SK-N-SH treated with all-trans-retinoic acid at 6 μM for 48 hours (cell line): ENCODE results near the gene SMARCAL1.

Source experiments
- PATZ1 ChIP-seq: fragments of 250-450 bp; sonication (Bioruptor Pico); IDR thresholded peaks from 2 replicates; pipeline ENCODE4 v1.8.0; 2020; ENCODE audit warnings: mild to moderate bottlenecking, moderate library complexity, borderline replicate concordance
- POU6F1 ChIP-seq: fragments of 250-450 bp; sonication (Bioruptor Pico); IDR thresholded peaks from 2 replicates; pipeline ENCODE4 v1.8.0; 2021; ENCODE audit warnings: low read depth, mild to moderate bottlenecking, moderate library complexity, borderline replicate concordance
- PPARA ChIP-seq: fragments of 250-450 bp; sonication (Bioruptor Pico); IDR thresholded peaks from 2 replicates; pipeline ENCODE4 v1.5.0; 2020; ENCODE audit warnings: mild to moderate bottlenecking, borderline replicate concordance
- RARB ChIP-seq: fragments of 250-450 bp; sonication (Bioruptor Pico); IDR thresholded peaks from 2 replicates; pipeline ENCODE4 v1.8.0; 2021; ENCODE audit warnings: mild to moderate bottlenecking, moderate library complexity
- SNAI2 ChIP-seq: fragments of 250-450 bp; sonication (Bioruptor Pico); IDR thresholded peaks from 2 replicates; pipeline ENCODE4 v1.5.0; 2020; ENCODE audit warnings: mild to moderate bottlenecking, moderate library complexity
- TOX ChIP-seq: fragments of 250-450 bp; sonication (Bioruptor Pico); IDR thresholded peaks from 2 replicates; pipeline ENCODE4 v1.8.0; 2021; ENCODE audit warnings: mild to moderate bottlenecking, moderate library complexity, borderline replicate concordance
- ZC3H10 ChIP-seq: fragments of 250-450 bp; sonication (Bioruptor Pico); IDR thresholded peaks from 2 replicates; pipeline ENCODE4 v1.5.1; 2021; ENCODE audit warnings: mild to moderate bottlenecking, moderate library complexity
- ZFP3 ChIP-seq: fragments of 250-450 bp; sonication (Bioruptor Pico); IDR thresholded peaks from 2 replicates; pipeline ENCODE4 v1.5.0; 2020; ENCODE audit warnings: mild to moderate bottlenecking, moderate library complexity
- ZFP30 ChIP-seq: fragments of 450-650 bp; formaldehyde crosslinking; IDR thresholded peaks from 2 replicates; pipeline ENCODE4 v1.5.0; 2022; ENCODE audit warnings: mild to moderate bottlenecking, moderate library complexity
- ZNF565 ChIP-seq: fragments of 450-650 bp; formaldehyde crosslinking; conservative IDR thresholded peaks from 2 replicates; pipeline ENCODE4 v1.5.0; 2020; ENCODE audit warnings: low read depth, mild to moderate bottlenecking, moderate library complexity
- ZNF70 ChIP-seq: fragments of 450-650 bp; formaldehyde crosslinking; IDR thresholded peaks from 2 replicates; pipeline ENCODE4 v1.5.0; 2020; ENCODE audit warnings: mild to moderate bottlenecking, moderate library complexity

GRCh38 chr2:216493334-216493685 is 81.0 kb downstream of the SMARCAL1 start:
- TF ChIP-seq PPARA (CRISPR knock-in tag) (no peak), ZFP30 (no peak), SNAI2 (CRISPR knock-in tag) (no peak), ZFP3 (CRISPR knock-in tag) (no peak), ZC3H10 (no peak), ZNF70 (CRISPR knock-in tag) (no peak), TOX (CRISPR knock-in tag) (no peak), RARB (no peak), POU6F1 (CRISPR knock-in tag) (no peak), ZNF565 (no peak), PATZ1 (CRISPR knock-in tag) (no peak)
